ENCODE measurements around the gene SND1.

The SND1 gene

GRCh38 chr7:127802845-127803244 lies 150.9 kb downstream of the SND1 start:
- no peak for DNase-seq (ENCODE audit: low spot score)

GRCh38 chr7:127803626-127804025 lies 151.6 kb downstream of the SND1 start:
- no peak for DNase-seq (ENCODE audit: low spot score)

GRCh38 chr7:127807340-127807739 lies 155.3 kb downstream of the SND1 start:
- DNase-seq (ENCODE audit: low spot score) = no peak

- no peak for DNase-seq (ENCODE audit: low spot score)
Observed at GRCh38 chr7:127807829-127808228, 155.8 kb downstream of the SND1 start.

GRCh38 chr7:127809261-127809702 lies 157.3 kb downstream of the SND1 start:
- peak; percentile 15 for DNase-seq (ENCODE audit: low spot score)

GRCh38 chr7:127810113-127810512 lies 158.1 kb downstream of the SND1 start:
- DNase-seq (ENCODE audit: low spot score) = no peak

GRCh38 chr7:127810696-127811660 lies 159.0 kb downstream of the SND1 start:
- DNase-seq (ENCODE audit: low spot score) = no peak

GRCh38 chr7:127812540-127812939 lies 160.5 kb downstream of the SND1 start:
- DNase-seq (ENCODE audit: low spot score) = no peak

- no peak for DNase-seq (ENCODE audit: low spot score)
Observed at GRCh38 chr7:127813991-127814541, 162.1 kb downstream of the SND1 start.

- DNase-seq (ENCODE audit: low spot score) = no peak
Observed at GRCh38 chr7:127815631-127816145, 163.7 kb downstream of the SND1 start.

- no peak for DNase-seq (ENCODE audit: low spot score)
Observed at GRCh38 chr7:127816354-127817190, 164.6 kb downstream of the SND1 start.

- DNase-seq (ENCODE audit: low spot score) = no peak
Observed at GRCh38 chr7:127817466-127817865, 165.5 kb downstream of the SND1 start.

GRCh38 chr7:127818306-127818705 lies 166.3 kb downstream of the SND1 start:
- no peak for DNase-seq (ENCODE audit: low spot score)

GRCh38 chr7:127819975-127820731 lies 168.2 kb downstream of the SND1 start:
- no peak for DNase-seq (ENCODE audit: low spot score)

- DNase-seq (ENCODE audit: low spot score) = no peak
Observed at GRCh38 chr7:127820732-127821085, 168.7 kb downstream of the SND1 start.

GRCh38 chr7:127821146-127821545 lies 169.2 kb downstream of the SND1 start:
- no peak for DNase-seq (ENCODE audit: low spot score)

- DNase-seq (ENCODE audit: low spot score) = peak; percentile 28
Observed at GRCh38 chr7:127822822-127823508, 171.0 kb downstream of the SND1 start.

GRCh38 chr7:127824682-127825081 lies 172.7 kb downstream of the SND1 start:
- no peak for DNase-seq (ENCODE audit: low spot score)

- DNase-seq (ENCODE audit: low spot score) = no peak
Observed at GRCh38 chr7:127828843-127829500, 177.0 kb downstream of the SND1 start.

Data from NAMALWA (cell line).